Measurements from ENCODE around the gene CDH23.

Gene CDH23

DNA sequence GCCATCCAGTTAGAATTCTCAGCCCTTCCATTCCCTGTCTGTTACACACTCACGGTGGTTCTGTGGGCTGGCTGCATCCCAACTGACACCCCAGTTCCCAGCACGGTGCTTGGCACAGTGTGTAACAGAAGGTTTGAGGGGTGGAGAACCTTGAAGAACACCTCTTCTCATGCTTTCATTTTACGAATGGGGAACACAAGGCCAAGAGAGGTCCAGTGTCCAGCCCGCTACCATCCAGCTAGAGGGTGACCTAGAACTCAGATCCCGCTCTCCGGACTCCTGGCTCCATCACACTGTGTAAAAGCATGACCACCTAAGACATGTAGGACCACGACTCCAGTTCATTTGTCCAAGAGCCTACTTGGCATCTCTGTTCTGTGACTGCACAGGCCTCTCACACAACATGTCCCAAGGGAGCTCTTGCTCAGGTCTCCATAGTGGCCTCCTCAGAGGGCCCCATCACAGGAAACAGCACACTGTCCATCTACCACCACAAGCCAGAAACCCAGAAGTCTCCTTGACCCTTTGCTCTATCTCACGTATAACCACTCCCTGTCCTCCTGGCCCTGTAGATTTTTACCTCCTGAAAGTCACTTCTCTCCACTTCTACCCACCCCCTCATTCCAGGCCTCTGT, 2.8 kb upstream of the CDH23 start:
- no peak for DNase-seq

DNA sequence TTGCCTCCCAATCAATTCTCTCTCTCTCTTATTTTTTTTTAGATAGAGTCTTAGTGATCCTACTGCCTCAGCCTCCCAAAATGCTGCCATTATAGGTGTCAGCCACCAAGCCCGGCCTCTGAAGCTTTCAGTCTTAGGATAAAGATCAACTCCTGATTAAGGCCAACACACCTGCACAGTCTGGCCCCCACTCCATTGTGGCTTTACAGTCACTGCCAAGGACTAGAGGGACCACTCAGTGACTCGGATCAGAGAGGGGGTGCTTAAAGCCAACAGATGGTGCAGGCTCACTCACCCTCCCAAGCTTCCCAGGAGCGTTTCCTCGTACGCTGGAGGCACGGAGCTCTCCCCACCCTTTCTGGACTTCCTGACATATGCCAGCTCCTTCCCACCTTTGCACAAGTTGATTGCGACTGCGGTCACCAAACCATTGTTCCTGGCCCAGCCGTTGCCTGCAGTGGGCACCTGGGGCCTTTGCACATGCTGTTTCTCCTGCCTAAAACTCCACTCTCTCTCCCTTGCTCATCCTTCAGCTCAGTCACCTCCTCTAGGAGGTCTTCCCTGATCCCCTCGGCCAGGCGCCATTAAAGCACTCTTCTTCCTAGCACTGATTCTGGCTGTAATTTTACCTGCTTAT, 1.7 kb upstream of the CDH23 start:
- DNase-seq, result no peak

DNA sequence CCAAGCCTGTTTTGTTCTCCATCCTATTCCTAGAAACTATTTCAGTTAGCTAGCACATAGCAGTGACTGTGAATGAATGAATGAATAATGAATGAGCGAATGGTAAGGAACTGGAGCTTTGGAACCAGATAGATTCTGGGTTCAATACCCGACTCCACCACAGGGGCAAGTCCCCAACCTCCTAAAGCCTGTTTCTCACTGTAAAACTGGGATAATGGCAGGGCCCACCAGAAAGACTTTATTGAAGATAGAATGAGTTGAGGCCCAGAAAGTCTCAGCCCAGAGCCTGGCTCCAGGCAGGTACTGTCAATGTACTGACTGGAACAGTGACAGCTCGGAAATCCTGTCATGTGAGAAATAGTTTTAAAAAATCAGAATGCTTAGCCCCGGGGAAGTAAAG, 1.1 kb upstream of the CDH23 start:
- no peak for DNase-seq

DNA sequence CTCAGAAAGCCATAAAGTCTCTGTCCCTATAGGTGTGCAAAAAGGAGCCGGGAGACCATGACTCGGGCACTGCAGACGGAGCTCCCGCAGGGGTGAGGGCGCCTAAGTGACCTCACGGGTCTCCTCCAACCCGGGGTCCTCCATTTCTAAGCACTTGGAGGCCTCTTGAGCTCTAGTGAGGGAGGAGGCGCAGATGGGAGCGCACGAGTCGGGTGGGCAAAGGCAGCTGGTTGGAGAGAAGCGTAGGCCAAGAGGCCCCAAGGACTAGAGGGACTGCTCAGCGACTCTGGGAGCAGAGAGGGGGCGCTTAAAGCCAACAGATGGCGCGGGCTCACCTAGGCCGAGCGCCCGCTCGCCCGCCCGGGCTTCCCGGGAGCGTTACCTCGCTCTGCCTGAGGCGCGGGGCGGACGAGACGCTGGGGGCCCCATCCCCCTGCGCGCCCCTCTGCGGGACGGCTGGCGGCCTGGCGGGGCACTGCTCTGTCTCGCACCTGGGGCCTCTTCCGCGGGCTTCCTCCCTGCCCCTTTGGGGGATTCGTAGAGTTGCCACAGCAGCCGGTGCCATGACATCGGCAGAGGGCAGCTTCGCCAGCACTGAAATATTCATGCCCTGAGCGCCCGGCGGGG, 523 bp upstream of the CDH23 start:
- DNase-seq, result no peak

DNA sequence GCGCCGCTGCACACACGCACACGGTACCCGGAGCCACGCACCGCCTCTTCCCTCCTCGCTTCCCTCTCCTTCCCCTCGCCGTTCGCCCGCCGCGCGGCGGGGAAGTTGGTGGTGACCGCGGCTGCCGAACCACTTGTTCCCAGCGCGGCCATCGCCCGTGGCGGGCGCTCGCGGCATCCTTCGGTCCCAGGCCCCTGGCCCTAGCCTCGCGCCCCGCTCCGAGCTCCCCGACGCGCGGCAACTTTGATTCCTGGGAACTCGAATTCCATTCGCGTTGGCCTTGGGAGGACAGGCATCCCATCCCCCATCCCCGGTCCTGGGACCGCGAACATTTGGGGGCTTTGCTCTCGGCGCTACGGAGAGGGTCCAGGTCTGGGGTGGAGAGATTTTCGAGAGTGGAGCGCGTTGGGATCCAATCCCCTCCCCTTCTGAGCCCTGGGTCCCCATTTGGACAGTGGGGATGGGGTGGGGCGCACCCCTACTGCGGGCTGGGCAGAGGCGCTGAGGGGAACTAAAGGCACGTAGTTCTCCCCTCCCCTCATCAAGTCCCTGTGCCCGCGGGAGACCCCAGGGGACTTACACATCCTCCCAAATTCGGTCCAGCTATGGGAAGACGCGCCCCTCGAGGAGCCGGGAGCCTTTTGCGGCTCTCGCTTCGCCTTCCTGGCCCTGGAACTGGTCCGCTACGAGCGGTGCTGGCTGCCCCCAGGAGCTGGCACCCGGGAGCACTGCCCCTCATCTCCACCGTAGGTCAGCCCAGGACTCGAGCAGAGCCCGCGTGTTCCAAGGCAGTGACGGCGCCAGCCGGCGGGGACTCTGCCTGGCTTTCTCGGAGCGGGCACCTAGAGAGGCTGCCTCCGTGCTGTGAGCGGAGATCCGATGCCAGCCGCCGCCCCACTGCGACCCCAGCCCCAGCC, 834 bp downstream of the CDH23 start:
- no peak for DNase-seq

DNA sequence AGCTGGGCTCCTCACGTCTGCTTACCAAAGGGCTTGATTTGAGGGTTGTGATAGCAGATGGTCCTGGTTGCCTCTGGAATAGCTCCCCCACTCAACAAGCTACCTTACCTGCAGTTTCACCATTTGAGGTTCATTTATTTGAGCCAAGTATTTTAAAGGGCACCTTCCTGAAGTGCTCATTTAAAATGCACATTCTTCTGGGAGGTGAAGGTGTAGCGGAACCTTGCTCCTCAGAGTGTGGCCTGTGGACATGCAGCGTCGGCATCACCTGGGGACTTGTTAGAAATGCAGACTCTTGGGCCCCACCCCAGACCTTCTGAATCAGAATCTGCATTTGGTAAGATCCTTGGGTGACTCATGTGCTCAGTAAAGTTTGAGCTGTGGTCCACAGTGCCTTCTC, 2.3 kb downstream of the CDH23 start:
- no peak for DNase-seq

DNA sequence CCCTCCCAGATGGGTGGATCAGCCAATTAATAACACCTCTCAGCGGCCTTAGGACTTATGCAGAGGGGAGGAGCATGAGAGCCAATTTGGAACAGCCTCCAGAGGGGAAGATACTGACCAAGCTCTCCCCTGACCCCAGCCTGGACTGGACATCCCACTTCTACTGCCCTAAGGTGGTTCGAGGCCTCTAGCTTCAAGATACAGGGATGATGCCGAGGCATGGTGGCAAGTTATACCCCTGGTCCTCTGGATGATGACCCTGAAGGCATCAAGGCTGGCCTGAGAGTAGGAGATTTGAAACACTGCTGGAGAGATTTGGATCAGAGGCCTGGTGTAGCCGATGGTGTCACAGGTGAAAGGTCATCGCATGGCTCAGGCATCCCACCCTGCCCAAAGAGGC, 3.2 kb downstream of the CDH23 start:
- no peak for DNase-seq

DNA sequence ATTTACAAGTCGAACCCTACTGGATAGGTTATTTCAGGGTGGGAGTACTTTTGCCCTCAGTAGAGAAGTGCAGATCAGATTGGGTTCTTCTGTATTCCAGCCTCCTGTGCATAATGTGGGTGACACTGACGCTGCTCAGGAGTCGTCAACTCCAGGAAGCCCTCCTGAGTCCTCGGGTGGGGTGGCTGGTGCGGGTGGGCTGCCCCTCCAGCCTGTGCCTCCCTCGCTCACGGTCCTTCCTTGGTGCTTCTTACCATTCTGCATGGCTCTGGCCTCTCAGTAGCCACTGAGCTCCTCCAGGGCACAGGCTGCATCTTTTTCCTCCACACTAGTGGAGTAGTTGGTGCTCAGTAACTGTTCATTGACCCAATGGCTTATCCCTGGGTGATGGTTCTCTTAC, 4.3 kb downstream of the CDH23 start:
- no peak for DNase-seq

DNA sequence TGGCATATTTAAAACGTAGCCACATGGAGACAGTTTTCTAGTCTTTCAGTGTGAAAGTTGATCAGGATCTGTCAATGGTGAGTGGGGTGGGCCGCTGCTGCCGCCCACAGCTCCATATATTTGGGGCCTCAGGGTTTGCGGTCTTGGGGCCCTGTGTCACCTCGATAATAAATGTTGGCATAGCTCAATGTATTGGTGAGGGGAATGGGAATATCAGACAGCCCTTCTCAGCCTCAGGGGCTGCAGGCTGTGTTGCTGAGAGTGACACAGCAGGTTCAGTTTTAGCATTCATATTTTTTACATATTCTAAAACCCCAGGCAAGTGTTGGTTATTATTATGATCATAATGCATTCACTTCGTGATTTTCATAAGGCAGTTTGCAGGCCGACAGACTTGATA, 5.3 kb downstream of the CDH23 start:
- no peak for DNase-seq

DNA sequence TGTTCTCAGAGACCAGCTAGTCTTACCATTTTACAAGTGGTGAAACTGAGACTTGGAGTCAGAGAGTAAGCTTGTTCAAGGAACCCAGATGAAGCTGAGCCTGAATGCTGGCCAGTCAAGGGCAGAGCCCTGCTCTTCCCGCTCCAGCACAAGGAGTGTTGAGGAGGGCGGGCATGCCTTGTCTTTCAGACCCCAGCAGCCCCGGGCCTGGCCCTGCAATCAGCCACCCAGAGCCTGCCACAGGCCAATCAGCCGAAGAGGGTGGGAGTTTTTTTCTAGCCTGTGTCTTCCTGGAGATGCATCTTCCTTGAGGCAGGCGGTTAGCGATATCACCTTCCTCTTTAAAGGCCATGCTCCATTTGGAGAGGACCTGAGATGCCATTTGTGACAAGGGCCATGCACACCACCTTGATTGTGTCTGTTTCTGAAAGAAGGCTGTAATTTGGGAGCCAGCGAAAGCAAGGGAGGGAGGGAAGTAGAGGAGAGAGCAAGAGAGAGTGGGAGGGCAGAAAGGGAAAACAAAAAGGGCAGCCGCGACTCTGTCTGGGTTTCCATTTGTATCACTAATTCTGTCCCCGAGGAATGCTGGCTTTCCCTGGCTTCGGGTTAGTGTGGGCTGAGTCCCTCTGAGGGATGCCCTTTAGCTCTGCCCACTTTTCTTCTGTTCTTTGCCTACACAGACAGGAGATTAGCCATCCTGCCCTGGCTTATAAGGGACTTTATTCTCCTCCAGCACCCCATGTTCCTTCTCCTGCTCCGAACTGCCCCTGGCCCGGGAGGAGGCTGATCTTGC, 8.0 kb downstream of the CDH23 start:
- no peak for DNase-seq

DNA sequence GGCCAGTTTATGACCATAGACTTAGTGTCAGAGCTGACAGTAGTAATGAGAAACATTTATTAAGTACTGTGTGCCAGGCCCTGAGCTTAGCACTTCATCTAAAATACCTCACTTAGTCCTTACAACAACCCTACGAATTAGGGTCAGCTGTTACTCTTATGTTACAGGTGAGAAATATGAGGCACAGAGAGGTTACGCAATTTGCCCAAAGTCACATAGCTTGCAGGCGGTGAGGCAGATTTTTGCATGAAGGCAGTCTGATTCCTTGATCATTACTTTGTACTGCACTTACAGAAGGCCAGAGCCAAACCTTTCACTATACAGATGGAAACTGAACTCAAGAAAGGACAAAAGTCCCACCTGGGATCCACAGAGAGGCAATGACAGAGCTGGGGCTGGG, 10.2 kb downstream of the CDH23 start:
- no peak for DNase-seq

DNA sequence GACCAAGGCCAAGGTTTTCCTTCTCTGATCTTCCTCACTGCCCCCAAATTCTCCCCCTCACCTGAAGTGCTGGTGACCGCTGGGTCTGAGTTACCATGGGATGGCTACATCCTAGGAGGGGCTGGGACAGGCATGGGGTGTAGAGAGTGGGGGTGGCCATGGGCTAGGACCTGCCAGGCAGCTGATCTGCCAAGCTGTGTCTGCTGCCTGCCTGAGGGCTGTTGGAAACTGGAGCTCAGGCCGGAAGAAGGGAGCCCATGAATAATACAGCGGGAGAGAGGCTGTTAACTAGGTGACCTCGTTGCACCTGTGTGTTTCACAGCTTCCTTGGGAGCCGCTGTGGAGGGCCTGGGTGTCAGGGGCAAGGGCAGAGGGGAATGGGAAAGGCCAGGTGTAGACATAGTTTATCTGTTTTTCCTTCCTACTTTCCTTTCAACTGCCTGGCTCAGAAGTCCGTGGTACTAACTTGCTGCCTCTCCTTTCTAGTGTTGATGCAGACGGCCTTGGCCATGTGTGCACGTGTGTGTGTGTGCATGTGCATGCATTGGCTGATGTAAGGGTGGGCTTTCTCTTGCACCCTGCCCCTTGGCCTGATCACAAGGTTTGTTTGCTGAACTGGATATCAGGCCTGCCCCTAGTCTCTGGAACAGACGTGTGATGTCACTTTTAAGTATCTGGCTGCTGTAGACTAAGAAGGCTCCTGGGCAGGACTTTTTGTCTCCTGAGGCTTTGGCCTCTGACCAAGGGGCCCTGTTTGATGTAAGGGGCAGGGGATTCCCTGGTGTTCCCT, 11.9 kb downstream of the CDH23 start:
- no peak for DNase-seq

DNA sequence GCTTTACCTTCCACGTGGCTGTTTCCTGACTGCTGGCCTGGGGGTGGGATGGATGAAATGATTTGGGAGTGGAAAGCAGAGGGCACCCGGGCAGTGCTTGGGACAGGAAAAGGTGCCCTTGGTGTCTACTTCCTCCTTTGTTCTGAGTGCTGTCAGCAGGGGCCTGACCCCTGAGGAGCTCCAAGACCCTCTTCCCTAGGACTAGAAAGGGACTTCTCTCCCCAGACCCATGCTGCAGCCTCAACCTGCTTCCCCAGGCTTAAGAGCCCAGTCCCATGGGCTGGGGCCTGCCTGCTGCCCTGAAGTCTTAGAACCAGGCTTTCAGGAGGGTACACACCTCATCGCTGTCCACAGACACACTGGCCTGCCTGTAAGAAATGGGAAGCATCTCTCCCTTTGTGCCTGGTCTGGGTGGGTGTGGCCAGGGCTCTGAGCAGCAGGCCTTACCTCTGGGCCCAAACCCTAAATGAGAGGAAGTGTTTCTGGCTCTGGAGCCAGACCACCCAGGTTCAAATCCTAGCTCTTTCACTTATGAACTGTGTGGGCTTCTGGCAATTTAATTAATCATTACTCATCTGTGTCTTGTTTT, 12.9 kb downstream of the CDH23 start:
- no peak for DNase-seq

DNA sequence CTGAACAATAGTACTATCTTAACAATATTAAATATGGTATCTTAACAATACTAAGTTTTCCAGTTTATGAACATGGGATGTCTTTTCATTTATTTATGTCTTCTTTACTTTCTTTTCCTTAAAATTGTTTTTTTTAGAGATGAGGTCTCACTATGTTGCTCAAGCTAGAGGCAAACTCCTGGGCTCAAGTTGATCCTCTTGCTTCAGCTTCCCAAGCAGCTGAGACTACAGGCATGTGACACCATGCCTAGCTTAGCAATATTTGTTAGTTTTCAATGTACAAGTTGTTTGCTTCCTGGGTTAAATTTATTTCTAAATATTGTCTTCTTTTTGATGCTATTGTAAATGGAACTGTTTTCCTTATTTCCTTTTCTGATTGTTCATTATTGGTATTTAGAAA, 16.9 kb downstream of the CDH23 start:
- no peak for DNase-seq

DNA sequence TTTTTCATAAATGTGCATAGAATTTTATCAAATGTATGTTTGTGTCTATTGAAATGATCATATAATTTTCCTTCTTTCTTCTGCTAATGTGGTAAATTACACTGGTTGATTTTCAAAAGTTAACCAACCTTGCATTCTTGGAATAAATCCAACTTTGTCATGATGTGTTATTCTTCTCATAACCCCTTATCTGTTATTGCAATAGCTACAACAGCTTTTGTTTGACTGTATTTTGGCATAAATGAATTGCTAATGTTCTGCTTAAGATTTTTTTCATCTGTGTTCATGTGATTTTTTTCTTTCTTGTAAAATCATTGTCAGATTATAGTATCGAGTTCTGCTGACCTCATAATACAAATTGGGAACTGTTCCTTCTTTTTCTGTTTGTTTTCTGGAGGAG, 17.6 kb downstream of the CDH23 start:
- no peak for DNase-seq

DNA sequence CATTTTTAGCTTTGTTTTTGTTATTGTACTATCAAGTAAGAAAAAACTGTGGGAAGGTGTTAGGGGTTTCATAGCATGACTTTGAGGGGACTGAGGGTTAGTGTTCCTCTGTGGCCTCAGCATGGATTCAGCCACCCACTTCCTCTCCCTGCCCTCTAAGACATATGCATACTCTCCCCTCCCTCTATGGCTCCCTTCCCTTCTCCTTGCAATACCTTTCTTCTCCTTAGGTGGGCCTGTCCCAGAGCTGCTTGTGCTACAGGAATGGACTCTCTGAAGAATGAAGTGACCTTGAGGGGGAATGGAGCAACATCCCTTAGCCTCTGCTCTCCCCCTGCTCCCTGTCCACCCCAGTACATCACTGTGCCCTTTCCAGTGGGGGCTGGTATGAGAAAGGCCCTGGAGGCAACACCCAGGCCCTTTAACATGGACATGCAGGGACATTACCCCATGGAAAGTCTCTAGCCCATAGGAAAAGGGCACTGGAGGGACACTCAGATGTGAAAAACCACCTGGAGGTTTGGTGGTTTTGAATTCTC, 22.4 kb downstream of the CDH23 start:
- DNase-seq, result no peak

DNA sequence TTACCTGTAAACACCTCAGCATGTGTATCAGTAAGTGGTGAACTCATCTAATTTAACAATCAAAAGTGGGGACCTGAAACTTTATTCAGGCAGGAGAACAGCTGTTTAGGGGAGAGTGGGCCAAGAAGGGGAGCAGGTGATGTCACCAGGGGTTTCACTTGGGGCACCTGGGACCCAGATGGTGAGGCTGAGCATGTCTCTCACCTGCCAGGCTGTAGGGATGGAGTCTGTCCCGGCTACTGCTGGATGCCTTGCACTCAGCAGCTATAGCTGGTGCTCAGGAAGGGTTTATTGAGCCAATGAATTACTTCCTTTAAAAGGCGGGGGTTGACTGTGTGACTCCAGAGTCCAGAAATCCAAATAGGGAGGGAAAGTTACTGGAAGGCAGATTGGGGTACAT, 23.0 kb downstream of the CDH23 start:
- no peak for DNase-seq

DNA sequence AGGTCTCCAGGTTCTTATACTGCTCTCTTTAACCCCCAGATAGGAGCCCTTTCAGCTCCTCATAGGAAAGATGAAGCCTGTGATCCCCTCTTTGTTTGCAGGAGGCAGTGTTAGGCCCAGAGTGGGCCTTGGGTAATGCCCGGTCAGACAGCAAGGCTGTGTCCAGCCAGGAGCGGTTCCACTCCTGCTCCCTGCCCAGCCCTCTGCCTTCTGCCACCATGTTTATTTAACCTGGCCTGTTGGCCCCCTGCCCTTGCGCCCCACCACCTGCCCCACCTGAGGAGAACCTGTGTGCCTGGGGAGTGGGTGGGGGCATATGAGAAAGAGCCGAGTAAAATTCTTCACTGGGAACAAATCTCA, 24.3 kb downstream of the CDH23 start:
- DNase-seq, result no peak

DNA sequence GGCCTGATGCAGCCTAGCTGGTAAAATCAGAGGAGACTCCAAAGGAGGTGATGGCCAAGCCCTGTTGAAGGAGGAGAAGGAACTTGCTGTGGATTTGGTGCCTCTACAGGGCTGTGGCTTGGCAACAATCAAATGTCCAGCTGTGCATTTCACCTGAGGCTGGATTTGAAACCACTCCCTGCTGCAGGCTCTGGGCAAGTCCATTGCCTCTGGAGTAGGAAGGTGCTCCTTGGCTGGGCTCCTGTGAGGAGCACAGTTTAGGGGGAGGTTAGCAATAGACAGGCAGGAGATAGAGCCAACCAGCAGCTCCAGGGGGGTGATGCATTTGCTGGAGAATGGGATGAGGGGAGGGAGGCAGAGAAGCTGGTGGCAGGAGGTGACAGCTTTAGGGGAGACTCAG, 26.5 kb downstream of the CDH23 start:
- DNase-seq, result no peak

DNA sequence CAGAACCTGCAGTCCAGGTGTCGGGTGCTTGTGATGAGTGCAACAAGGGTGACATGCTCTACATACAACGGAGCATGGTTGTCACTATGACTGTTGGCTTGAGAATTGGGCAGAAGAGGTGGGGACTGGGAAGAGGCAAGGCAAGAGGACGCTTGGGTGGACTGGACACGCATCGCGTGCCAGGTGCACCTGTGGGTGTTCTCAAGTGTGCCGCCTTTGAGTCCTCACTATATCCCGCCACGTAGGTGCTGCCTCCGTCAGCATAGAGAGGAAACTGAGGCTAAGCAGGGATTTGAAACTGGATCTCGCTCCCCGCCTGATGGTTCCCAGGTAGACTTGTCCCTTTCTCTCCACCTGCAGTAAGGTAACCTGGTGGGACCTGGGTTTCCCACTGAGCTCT, 27.2 kb downstream of the CDH23 start:
- DNase-seq, result no peak

DNA sequence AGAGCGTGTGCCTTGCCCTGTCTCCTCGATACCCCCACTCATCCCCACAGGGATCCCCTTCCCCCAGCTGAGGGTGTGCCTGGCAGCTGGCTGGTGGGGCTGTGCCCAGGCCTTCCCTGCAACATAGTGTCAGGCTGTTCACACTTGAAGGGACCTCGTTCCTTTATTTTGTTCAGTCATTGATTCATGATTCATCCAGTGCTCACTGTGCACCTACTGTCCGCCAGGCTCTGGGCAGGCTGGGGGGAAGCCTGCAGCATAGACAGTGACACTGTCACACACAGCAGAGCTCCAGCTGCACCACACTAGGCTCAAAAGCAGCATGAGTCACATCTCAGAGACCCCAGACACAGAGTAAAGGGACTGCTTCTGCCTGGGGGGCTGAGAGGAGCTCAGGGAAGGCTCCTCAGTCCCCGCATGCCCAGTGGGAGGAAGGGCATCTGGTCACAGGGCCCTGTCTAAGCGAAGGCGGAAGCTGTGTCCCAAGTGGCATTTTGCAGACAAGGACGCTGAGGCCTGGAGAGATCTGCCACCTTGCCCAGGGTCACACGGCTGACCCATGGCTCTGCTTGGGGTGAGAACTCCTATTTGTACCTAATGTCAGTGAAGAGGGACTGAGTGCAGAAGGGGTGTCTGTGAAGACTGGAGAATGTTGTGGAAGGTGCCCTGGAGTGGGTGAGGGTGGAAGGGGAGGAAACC, 27.9 kb downstream of the CDH23 start:
- no peak for DNase-seq
